Activated CD8-positive, alpha-beta memory T cell treated with anti-CD3 and anti-CD28 coated beads, Interleukin-2, amount 50 U/mL, for 24 hours (primary cell): Measurements from ENCODE around the gene CNIH1.
"Not testable (repeated sequence)": the region's sequence is repeated elsewhere in the genome, so short reads cannot be mapped to it uniquely, and the experiment has no call there.

ENCODE experiments used
- DNase-seq: peaks from one replicate; pipeline ENCODE4 v3.0.0-alpha.2; 2020; ENCODE audit errors: extremely low read depth

Gene CNIH1

DNA sequence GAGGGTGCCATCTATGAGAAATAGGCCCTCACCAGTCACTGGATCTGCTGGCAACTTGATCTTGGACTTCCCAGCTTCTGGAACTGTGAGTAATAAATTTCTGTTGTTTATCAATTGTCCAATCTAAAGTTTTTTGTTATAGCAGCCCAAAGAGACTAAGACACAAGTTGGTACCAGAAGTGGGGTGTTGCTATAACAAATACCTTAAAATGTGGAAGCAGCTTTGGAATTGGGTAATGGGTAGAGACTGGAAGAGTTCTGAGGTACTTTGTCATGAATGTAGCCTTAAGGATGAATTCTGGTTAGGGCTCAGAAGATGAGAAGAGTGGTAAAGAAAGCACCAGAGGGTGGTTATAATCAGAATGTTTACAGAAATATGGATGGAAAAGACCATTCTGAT, 26.1 kb upstream of the CNIH1 start:
- DNase-seq = no peak

- DNase-seq = no peak
Observed at GRCh38 chr14:54465654-54466053, 24.5 kb upstream of the CNIH1 start.

DNA sequence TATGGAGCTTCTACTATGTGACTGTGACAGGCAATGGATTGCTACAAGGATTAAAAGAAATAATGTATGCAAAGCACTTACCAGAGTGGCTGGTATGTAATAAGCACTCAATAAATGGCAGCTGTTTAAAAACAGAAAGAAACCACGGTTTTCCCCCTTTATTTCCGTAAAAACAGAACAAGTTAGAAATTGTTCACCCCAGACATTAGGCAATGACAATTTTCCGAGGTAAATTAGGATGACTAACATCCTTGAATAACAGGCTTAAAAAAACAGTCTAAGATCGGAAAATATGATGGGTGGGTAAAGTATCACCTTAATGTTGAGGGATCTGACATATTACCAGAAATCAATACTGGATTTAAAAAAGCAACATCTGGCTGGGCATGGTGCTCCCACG, 20.9 kb upstream of the CNIH1 start:
- no peak for DNase-seq

GRCh38 chr14:54459106-54459505, 17.9 kb upstream of the CNIH1 start:
- DNase-seq = no peak

DNA sequence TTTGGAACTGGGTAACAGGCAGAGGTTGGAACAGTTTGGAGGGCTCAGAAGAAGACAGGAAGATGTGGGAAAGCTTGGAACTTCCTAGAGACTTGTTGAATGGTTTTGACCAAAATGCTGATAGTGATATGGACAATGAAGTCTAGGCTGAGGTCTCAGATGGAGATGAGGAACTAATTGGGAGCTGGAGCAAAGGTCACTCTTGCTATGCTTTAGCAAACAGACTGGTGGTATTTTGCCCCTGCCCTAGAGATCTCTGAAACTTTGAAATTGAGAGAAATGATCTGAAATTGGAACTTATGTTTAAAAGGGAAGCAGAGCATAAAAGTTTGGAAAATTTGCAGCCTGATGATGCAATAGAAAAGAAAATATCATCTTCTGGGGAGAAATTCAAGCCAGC, 17.4 kb upstream of the CNIH1 start:
- DNase-seq = not testable (repeated sequence)

DNA sequence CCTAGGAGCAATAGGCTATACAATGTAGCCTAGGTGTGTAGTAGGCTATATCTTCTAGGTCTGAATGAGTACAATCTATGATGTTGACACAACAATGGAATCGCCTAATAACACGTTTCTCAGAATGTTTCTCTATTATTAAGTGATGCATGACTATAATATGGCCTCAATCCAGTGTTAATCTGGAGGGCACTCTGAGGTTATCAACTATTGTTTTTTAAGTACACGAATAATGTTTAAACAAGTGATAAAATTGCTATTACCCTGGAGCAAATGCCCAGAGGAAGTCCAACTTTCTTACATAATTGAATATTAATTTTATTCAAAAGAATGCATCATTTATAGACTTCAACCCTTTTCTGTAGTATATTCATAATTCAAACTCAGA, 16.4 kb upstream of the CNIH1 start:
- no peak for DNase-seq

GRCh38 chr14:54456820-54457608, 15.8 kb upstream of the CNIH1 start:
- not testable (repeated sequence) for DNase-seq

GRCh38 chr14:54455363-54455762, 14.2 kb upstream of the CNIH1 start:
- no peak for DNase-seq

GRCh38 chr14:54453990-54454389, 12.8 kb upstream of the CNIH1 start:
- not testable (repeated sequence) for DNase-seq

GRCh38 chr14:54453252-54453651, 12.1 kb upstream of the CNIH1 start:
- DNase-seq = no peak

- no peak for DNase-seq
Observed at GRCh38 chr14:54451961-54452360, 10.8 kb upstream of the CNIH1 start.

DNA sequence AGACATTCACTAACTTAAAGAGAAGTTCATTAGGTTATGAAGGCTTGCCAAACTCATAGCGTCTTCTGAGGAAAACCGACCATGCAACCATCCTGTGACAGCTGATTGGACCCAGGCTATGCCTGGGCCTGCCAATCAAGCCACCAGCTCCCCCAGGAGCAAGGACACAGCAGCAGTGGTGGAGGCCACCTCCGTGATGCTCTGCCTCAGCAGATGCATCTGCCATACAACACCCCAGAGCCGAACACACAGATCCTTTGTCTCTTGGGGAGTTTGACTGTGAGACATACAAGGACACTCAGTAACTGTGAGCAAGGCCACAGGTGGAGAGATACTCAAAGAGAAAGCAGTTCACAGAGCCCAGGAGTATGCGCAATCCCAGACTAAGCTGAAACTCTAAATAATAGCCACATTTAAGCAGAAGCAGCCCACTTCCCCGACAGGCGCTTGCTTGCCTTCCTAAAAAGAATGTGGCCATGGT, 10.0 kb upstream of the CNIH1 start:
- DNase-seq = no peak

DNA sequence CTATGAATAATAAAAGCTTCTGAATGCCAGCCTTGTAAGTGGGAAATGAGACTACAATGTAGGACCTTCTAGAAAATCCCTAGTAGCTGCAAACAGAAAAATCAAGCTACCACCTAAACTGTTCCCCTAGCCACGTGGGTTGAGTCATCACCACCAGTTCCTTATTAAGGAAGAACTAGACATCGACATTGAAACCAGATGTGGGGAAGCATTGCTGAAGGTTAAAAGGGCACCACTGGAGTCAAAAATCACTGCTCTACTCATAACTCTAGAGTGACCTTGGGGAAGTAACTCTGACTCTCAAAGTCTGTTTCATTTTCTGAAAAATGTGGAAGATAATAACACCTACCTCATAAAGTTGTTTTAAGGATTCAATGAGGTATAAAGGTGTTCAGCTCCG, 9.4 kb upstream of the CNIH1 start:
- no peak for DNase-seq

GRCh38 chr14:54447231-54447692, 6.1 kb upstream of the CNIH1 start:
- no peak for DNase-seq

- no peak for DNase-seq
Observed at GRCh38 chr14:54446161-54446693, 5.1 kb upstream of the CNIH1 start.

DNA sequence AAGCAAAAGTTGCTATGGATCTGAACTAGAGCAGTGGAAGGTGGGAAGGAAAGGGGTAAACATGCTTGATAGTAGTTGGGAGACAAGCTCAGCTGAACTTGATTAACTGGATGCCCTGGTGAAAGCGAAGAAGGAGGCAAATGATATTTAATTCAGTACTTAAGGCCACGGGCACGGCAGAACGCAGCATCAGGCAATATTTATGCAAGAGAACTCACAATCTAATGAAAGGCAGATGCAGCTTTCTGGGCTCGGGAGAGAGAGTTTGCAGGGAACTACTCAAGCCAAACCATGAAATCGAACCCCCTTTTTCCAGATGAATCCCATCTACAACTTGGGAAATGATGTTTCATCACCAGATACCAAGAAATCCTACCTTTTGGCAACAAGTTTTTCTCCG, 3.5 kb upstream of the CNIH1 start:
- no peak for DNase-seq

DNA sequence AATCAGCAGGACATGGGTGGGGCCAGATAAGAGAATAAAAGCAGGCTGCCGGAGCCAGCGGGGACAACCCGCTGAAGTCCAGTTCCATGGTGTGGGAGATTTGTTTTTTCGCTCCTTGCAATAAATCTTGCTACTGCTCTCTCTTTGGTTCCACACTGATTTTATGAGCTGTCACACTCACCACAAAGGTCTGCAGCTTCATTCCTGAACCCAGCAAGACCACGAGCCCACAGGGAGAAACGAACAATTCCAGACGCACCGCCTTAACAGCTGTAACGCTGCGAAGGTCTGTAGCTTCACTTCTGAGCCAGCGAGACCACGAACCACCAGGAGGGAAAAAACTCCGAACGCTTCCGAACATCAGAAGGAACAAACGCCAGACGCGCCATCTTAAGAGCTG, 2.8 kb upstream of the CNIH1 start:
- DNase-seq = no peak

DNA sequence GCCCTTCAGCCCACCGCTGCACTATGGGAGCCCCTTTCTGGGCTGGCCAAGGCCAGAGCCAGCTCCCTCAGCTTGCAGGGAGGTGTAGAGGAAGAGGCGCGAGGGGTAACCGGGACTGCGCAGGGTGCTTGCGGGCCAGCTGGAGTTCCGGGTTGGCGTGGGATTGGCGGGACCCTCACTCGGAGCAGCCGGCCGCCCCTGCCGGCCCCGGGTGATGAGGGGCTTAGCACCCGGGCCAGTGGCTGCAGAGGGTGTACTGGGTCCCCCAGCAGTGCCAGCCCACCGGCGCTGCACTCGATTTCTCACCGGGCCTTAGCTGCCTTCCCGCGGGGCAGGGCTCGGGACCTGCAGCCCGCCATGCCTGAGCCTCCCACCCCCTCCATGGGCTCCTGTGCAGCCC, 1.8 kb upstream of the CNIH1 start:
- not testable (repeated sequence) for DNase-seq

DNA sequence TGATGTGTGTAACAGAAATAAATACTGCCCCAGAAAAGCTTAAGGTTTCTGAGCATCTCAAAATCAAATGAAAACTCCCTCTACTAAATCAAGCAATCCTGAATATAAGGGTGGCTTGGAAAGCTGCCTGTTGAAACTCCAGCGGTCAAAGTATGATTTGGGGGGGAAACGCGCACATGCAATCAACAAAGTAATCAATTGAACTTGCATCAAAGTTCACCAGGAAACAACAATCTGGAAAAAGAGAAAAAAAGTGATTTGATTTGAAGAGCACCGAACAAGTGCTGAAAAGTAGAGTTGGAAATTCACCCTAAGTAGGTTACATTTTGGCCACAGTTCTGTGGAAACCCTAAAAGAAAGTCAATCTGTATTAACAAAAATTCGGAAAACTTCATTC, 700 bp downstream of the CNIH1 start:
- no peak for DNase-seq

- no peak for DNase-seq
Observed at GRCh38 chr14:54440037-54440436, 1.1 kb downstream of the CNIH1 start.

DNA sequence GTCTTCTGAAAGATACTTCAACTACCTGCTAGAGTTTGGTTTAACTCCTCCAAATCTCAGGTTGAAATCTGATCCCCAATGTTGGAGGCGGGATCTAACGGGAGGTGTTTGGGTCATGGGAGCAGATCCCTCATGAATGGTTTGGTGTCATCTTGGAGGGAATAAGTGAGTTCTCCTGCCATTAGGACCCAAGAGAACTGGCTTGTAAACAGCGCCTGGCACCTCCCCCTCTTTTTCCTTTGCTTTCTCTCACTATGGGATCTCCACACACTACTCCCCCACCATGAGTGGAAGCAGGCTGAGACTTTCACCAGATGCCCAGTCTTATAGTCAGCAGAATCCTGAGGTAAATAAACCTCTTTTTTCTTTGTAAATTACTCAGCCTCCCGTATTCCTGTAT, 2.5 kb downstream of the CNIH1 start:
- no peak for DNase-seq

DNA sequence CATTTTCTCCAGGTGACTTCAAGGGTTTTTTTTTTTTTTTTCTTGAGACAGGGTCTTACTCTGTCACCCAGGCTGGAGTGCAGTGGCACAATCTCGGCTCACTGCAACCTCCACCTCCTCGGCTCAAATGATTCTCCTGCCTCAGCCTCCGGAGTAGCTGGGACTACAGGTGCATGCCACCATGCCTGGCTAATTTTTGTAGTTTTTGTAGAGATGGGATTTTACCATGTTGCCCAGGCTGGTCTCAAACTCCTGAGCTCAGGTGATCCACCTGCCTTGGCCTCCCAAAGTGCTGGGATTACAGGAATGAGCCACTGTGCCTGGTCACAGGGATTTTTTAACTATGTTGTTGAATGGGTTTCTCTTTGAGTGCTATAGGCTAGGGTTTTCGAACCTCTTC, 3.2 kb downstream of the CNIH1 start:
- DNase-seq = not testable (repeated sequence)

- no peak for DNase-seq
Observed at GRCh38 chr14:54435500-54435981, 5.6 kb downstream of the CNIH1 start.
